Measurements from ENCODE around the gene ATP2B2. TPM values are rescaled to one million over a fixed set of nuclear protein-coding genes. Genes with fewer than 3 reads are reported as not detected.

The ATP2B2 gene
- total RNA-seq, 8 experiments from 2014 or later, result 0.04 to 3.5 (median 0.73) TPM

GRCh38 chr3:10426346-10427220 is 78.8 kb downstream of the ATP2B2 start:
- in situ Hi-C loops (cut with MboI; ENCODE audit: low pct_unique_long_range_greater_than_20kb in 2 of 9, low sequenced_read_pairs in 9 of 9, unreplicated experiment in 9 of 9), result loop anchor here in 1 of 9 experiments (10.0 kb wide), 1 partner anchor 268 kb away; no protein-coding TSS in a partner anchor
- 0 to 100% (median 88%) methylated on average over 1 to 7 of the region's 15 CpGs; no CpG with 5 or more reads in 1 of the 10 experiments for WGBS, 10 experiments
- no peak for ATAC-seq (replicated peaks in 6 of 8)

DNA sequence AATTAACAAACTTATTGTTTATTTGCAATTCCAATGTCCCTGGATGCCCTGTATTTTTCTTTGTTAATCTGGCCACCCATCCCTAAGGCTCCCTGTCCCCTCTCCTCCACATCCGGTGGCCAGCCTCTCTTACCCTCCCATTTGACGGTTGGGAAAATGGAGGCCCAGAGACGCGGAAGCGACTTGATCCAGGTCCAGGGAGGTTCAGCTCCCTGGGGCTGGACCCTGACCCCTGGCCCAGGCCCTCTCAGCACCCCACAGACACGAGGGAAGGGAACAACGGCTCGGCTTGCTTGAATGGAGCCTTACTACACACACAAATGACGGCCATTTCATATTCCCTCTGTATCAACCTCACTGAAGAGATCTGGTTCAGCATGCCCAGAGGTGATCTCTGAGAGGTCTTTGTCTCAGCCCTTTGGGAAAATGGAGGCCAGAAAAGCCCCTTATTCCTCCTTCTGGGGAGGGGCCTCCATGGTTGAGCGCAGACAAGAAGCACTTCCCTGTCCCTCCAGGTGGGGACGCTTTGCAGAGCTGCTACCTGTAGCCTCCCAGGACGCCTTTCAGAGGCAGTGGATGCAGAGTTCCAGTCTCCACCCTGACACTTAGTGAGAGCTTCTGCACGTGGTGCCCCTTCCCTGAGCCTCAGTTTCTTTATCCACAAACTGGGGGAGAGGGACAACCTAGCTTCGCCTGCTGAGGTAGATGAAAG is 82.1 kb downstream of the ATP2B2 start:
- no peak overlapping the region for H3K4me3 ChIP-seq
- no peaks in the 10 kb centered on the region for H3K4me1 ChIP-seq (replicated peaks in 1 of 2)
- in situ Hi-C loops (cut with MboI; ENCODE audit: low pct_unique_long_range_greater_than_20kb in 2 of 9, low sequenced_read_pairs in 9 of 9, unreplicated experiment in 9 of 9), result loop anchor here in 2 of 9 experiments (10.0 to 25.0 kb wide), 2 partner anchors 271 to 314 kb away; no protein-coding TSS in a partner anchor
- H3K27ac ChIP-seq, result no peak overlapping the region
- ATAC-seq (replicated peaks in 6 of 8), result no peak
- 36 to 100% (median 82%) methylated on average over 1 to 8 of the region's 14 CpGs for WGBS, 10 experiments

More at GRCh38 chr3:10426346-10427220, 78.8 kb downstream of the ATP2B2 start:
- no peak overlapping the region for H3K4me3 ChIP-seq
- no peaks in the 10 kb centered on the region for H3K4me1 ChIP-seq (replicated peaks in 1 of 2)
- no peak overlapping the region for H3K27ac ChIP-seq

DNA sequence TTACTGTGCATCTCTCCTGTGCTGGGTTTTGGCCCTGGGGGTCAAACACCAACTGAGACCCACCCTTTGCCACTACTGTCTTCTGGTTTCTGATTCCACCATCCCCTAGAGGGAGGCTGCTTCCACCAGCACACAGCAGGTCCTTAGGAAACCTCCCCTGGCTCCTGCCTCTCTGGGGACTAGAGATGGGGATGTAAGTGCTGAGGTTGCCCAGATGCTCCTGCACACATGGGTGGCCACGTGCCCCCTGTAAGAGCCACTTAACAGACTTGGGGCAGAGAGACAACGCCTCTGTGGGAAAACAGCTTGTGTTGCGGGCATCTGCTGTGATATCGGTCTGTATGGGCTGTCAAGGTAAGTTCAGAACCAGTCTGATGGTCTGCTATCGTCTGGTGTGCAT is 83.4 kb downstream of the ATP2B2 start:
- WGBS, 10 experiments, result 0 to 80% (median 53%) methylated on average over 1 to 3 of the region's 5 CpGs; no CpG with 5 or more reads in 5 of the 10 experiments
- H3K4me3 ChIP-seq, result no peak overlapping the region
- no peaks in the 10 kb centered on the region for H3K4me1 ChIP-seq (replicated peaks in 1 of 2)
- in situ Hi-C loops (cut with MboI; ENCODE audit: low pct_unique_long_range_greater_than_20kb in 2 of 9, low sequenced_read_pairs in 9 of 9, unreplicated experiment in 9 of 9), result loop anchor here in 2 of 9 experiments (10.0 to 25.0 kb wide), 2 partner anchors 273 to 315 kb away; no protein-coding TSS in a partner anchor
- ATAC-seq (replicated peaks in 6 of 8), result no peak
- no peak overlapping the region for H3K27ac ChIP-seq

DNA sequence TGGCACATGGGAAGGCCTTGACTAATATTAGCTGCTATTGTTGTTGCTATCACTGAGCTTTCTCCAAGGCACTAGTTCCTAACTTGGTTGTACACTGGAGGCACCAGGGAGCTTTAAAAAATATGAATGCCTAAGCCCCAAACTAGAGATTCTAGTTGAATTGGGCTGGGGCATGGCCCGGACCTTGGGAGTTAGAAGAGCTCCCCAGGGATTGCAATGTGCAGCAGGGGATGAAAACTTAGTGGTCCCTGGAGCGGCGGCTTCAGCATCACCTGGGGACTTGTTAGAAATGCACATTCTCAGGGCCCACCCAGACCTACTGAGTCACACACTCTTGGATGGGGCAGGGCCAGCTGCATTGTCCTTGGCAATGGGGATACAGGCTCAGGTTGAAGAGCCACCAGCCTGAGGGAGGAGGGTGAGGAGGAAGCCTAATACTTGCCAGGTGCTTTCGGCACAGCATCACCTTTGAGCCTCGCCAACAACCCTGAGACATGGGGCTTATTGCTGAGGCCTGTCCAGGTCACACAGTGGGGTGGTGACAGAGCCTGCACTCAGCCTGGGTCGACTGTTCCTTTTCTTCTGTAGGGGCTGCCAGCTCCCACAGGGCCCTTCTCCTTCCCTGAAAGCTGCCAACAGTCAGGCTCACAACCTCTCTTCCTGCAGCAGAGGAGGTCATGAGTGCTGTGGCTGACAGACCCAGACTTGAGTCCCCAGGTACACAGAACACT is 84.5 kb downstream of the ATP2B2 start:
- Histone ChIP-seq H3K4me1 (replicated peaks in 1 of 2) (no peaks in the 10 kb centered on the region), H3K4me3 (no peak overlapping the region), H3K27ac (no peak overlapping the region)
- WGBS, 10 experiments, result 0 to 94% (median 69%) methylated on average over 1 to 6 of the region's 6 CpGs; no CpG with 5 or more reads in 4 of the 10 experiments
- in situ Hi-C loops (cut with MboI; ENCODE audit: low pct_unique_long_range_greater_than_20kb in 2 of 9, low sequenced_read_pairs in 9 of 9, unreplicated experiment in 9 of 9), result loop anchor here in 2 of 9 experiments (10.0 to 25.0 kb wide), 2 partner anchors 274 to 316 kb away; no protein-coding TSS in a partner anchor
- no peak for ATAC-seq (replicated peaks in 6 of 8)

DNA sequence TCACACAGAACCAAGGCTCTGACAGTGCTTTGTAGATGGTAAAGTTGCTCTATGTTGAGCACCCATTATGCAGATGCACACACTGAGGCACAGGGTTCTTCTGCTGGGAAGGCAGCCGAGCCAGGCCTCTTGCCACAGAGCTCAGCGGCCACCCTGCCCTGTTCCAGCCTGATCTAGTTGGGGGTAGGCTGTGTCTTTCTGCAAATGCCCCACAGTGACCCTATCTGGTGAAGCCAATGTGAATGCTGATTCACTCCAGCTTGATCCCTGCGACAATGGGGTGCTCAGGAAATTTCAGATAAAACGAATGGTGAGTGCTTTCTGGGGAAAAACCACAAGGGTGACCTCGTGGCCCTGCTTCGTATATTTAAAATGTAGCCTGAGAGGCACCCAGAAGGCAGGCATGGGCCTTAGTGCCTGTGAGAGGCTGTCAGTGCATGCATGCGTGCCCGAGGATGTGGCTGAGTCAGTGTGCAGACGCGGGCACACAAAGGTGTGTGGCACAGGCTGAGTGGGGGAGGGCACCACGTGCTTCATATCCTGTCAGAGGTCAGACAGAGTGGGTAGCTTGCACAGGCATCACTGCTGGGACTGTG is 85.7 kb downstream of the ATP2B2 start:
- Histone ChIP-seq H3K4me3 (no peak overlapping the region), H3K4me1 (replicated peaks in 1 of 2) (no peaks in the 10 kb centered on the region), H3K27ac (no peak overlapping the region)
- in situ Hi-C loops (cut with MboI; ENCODE audit: low pct_unique_long_range_greater_than_20kb in 2 of 9, low sequenced_read_pairs in 9 of 9, unreplicated experiment in 9 of 9), result loop anchor here in 2 of 9 experiments (10.0 to 25.0 kb wide), 2 partner anchors 275 to 318 kb away; no protein-coding TSS in a partner anchor
- ATAC-seq (replicated peaks in 6 of 8), result no peak
- 17 to 89% (median 64%) methylated on average over 1 to 7 of the region's 11 CpGs; no CpG with 5 or more reads in 1 of the 10 experiments for WGBS, 10 experiments

DNA sequence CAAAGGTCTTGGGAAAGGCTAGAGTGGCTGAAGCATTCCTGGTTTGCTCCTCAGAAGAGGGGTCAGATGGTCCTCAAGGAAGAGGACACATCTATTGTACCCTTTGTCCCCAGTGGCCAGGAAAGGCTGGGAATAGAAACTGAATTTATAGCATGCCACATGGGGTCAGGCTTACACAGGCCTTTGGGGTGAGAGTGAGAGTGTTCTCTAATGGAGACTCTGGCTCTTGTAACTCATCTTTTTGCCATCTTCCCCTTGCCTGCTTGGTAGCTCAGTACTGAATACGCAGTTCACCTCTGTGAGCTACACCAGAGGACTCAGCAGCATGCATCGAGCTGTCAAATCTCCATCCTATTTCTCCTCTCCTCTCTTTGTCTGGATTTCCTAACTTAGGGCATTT is 87.5 kb downstream of the ATP2B2 start:
- Histone ChIP-seq H3K27ac (no peak overlapping the region), H3K4me3 (no peak overlapping the region), H3K4me1 (replicated peaks in 1 of 2) (no peaks in the 10 kb centered on the region)
- peak in 3 of 8 experiments; percentile 46 to 86 (median 72) for ATAC-seq (replicated peaks in 6 of 8)
- in situ Hi-C loops (cut with MboI; ENCODE audit: low pct_unique_long_range_greater_than_20kb in 2 of 9, low sequenced_read_pairs in 9 of 9, unreplicated experiment in 9 of 9), result loop anchor here in 1 of 9 experiments (25.0 kb wide), 1 partner anchor 319 kb away; no protein-coding TSS in a partner anchor
- 28 to 92% (median 80%) methylated on average over 1 to 2 of the region's 2 CpGs; no CpG with 5 or more reads in 7 of the 10 experiments for WGBS, 10 experiments

GRCh38 chr3:10416730-10417300 is 88.6 kb downstream of the ATP2B2 start:
- Histone ChIP-seq H3K4me3 (no peak overlapping the region), H3K27ac (no peak overlapping the region), H3K4me1 (replicated peaks in 1 of 2) (no peaks in the 10 kb centered on the region)
- 0 to 60% methylated on average over 1 of the region's 19 CpGs; no CpG with 5 or more reads in 8 of the 10 experiments for WGBS, 10 experiments
- in situ Hi-C loops (cut with MboI; ENCODE audit: low pct_unique_long_range_greater_than_20kb in 2 of 9, low sequenced_read_pairs in 9 of 9, unreplicated experiment in 9 of 9), result loop anchor here in 1 of 9 experiments (25.0 kb wide), 1 partner anchor 320 kb away; no protein-coding TSS in a partner anchor
- ATAC-seq (replicated peaks in 6 of 8), result peak in 3 of 8 experiments; percentile 36 to 80 (median 78)

DNA sequence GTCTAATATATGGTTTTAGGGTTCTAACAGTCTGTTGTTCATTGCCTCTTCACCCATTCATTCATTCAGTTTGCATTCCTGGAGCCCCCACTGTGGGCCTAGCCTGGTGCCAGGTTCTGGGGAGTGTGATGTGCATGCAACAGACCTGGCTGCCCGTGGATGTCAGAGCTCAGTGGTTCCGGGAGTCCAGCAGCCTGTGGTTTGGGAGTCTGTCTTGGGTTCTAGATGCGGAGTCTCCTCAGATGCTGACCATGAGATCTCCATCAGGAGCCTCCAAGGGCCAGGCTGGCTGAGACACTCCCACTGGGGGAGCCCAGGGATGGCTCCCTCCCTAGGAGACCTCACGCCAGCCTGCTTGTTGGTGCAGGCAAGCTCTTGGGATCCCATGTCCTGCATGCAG is 92.3 kb downstream of the ATP2B2 start:
- H3K4me3 ChIP-seq, result no peak overlapping the region
- no peaks in the 10 kb centered on the region for H3K4me1 ChIP-seq (replicated peaks in 1 of 2)
- in situ Hi-C loops (cut with MboI; ENCODE audit: low pct_unique_long_range_greater_than_20kb in 2 of 9, low sequenced_read_pairs in 9 of 9, unreplicated experiment in 9 of 9), result loop anchor here in 1 of 9 experiments (25.0 kb wide), 1 partner anchor 324 kb away; no protein-coding TSS in a partner anchor
- no peak overlapping the region for H3K27ac ChIP-seq
- ATAC-seq (replicated peaks in 6 of 8), result no peak
- 20 to 67% methylated on average over 1 of the region's 4 CpGs; no CpG with 5 or more reads in 8 of the 10 experiments for WGBS, 10 experiments

- Histone ChIP-seq H3K4me1 (replicated peaks in 1 of 2) (no peaks in the 10 kb centered on the region), H3K27ac (no peak overlapping the region), H3K4me3 (no peak overlapping the region)
- 24 to 100% (median 88%) methylated on average over 1 to 4 of the region's 9 CpGs; no CpG with 5 or more reads in 3 of the 10 experiments for WGBS, 10 experiments
- in situ Hi-C loops (cut with MboI; ENCODE audit: low pct_unique_long_range_greater_than_20kb in 2 of 9, low sequenced_read_pairs in 9 of 9, unreplicated experiment in 9 of 9), result loop anchor here in 1 of 9 experiments (25.0 kb wide), 1 partner anchor 326 kb away; no protein-coding TSS in a partner anchor
- no peak for ATAC-seq (replicated peaks in 6 of 8)
Observed at GRCh38 chr3:10411598-10412332, 93.6 kb downstream of the ATP2B2 start.

DNA sequence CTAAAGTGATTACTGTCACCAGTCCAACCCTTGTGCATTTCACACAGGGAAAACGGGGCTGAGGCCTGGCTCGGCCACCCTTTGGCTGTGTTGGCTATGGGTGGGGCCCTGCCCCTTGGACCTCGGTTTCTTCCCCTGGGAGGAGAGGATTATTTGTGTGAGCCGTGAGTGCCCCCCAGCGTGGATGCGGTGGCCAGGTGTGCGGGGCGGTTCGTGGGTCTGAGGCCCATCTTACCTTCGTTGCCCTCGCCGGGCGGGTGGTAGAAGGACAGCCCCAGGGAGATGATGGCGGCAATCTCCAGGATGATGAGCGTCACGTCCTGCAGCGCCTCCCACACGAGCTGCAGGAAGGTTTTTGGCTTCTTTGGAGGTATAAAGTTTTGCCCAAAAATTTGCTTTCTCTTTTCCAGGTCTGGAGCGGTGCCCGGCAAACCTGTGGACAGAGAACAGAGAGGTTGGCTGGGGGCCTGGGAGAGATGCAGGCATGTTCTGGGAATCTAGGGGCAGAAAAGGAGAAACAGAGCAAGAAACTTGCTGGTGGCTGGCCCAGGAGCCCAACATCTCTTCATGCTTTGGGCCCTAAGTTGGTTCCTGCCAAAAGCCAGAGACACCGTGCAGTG is 94.9 kb downstream of the ATP2B2 start:
- in situ Hi-C loops (cut with MboI; ENCODE audit: low pct_unique_long_range_greater_than_20kb in 2 of 9, low sequenced_read_pairs in 9 of 9, unreplicated experiment in 9 of 9), result loop anchor here in 1 of 9 experiments (25.0 kb wide), 1 partner anchor 327 kb away; no protein-coding TSS in a partner anchor
- Histone ChIP-seq H3K4me1 (replicated peaks in 1 of 2) (no peaks in the 10 kb centered on the region), H3K27ac (no peak overlapping the region), H3K4me3 (no peak overlapping the region)
- 55 to 91% (median 84%) methylated on average over 1 to 17 of the region's 21 CpGs; no CpG with 5 or more reads in 2 of the 10 experiments for WGBS, 10 experiments
- no peak for ATAC-seq (replicated peaks in 6 of 8)
